Erythroblast (primary cell): ENCODE data around the gene MTG2.

Source experiments
- DNase-seq, 2 experiments: peaks; one replicate each; lab custom pipeline; 2025; lab: John Stamatoyannopoulos, UW
- GATA1 ChIP-seq: IDR thresholded peaks from 2 replicates; pipeline ENCODE4 v1.6.1; 2011; ENCODE audit warnings: low read depth, mild to moderate bottlenecking, control low read depth, low read length, moderate library complexity
- POLR2A ChIP-seq: IDR thresholded peaks from 2 replicates; pipeline ENCODE4 v1.6.1; 2011; ENCODE audit warnings: mild to moderate bottlenecking, low read length

The MTG2 gene

GRCh38 chr20:62232770-62233645 is 50.2 kb downstream of the MTG2 start:
- TF ChIP-seq POLR2A (no peak), GATA1 (no peak)
- no peak for DNase-seq

GRCh38 chr20:62233684-62234083 is 50.9 kb downstream of the MTG2 start:
- no peak for DNase-seq
- TF ChIP-seq POLR2A = no peak
- TF ChIP-seq GATA1 = no peak

GRCh38 chr20:62234339-62234738 is 51.5 kb downstream of the MTG2 start:
- peak in 1 of 2 experiments; percentile 20 for DNase-seq
- TF ChIP-seq GATA1 (no peak), POLR2A (no peak)

- peak; percentile 69 to 86 for DNase-seq
- peak; percentile 88 for TF ChIP-seq POLR2A
- no peak for TF ChIP-seq GATA1
Observed at GRCh38 chr20:62235001-62235776, 52.4 kb downstream of the MTG2 start.

- TF ChIP-seq GATA1 = no peak
- no peak for TF ChIP-seq POLR2A
- no peak for DNase-seq
Observed at GRCh38 chr20:62235777-62236157, 52.9 kb downstream of the MTG2 start.

- TF ChIP-seq POLR2A = no peak
- no peak for TF ChIP-seq GATA1
- DNase-seq = no peak
Observed at GRCh38 chr20:62236200-62236599, 53.4 kb downstream of the MTG2 start.

- DNase-seq = peak; percentile 33 to 66
- TF ChIP-seq POLR2A = no peak
- no peak for TF ChIP-seq GATA1
Observed at GRCh38 chr20:62236766-62237513, 54.1 kb downstream of the MTG2 start.

- TF ChIP-seq GATA1 = no peak
- TF ChIP-seq POLR2A = no peak
- no peak for DNase-seq
Observed at GRCh38 chr20:62237514-62237800, 54.6 kb downstream of the MTG2 start.

GRCh38 chr20:62237801-62238568 is 55.2 kb downstream of the MTG2 start, which contains the start of gene OSBPL2:
Gene OSBPL2 (plus strand): TSS chr20:62238521. CDS start chr20:62256185, 17,664 bp downstream.
- TF ChIP-seq POLR2A (peak; percentile 72), GATA1 (no peak)
- DNase-seq = peak; percentile 99

GRCh38 chr20:62238569-62239277 is 55.9 kb downstream of the MTG2 start:
- DNase-seq = peak; percentile 32 to 51
- TF ChIP-seq POLR2A = no peak
- TF ChIP-seq GATA1 = no peak

GRCh38 chr20:62239278-62239879 is 56.6 kb downstream of the MTG2 start:
- TF ChIP-seq POLR2A (no peak), GATA1 (no peak)
- peak in 1 of 2 experiments; percentile 51 for DNase-seq

- no peak for TF ChIP-seq GATA1
- TF ChIP-seq POLR2A = no peak
- no peak for DNase-seq
Observed at GRCh38 chr20:62240020-62240685, 57.3 kb downstream of the MTG2 start.
